CD4-positive, CD25-positive, alpha-beta regulatory T cell (primary cell): ENCODE measurements around the gene HDHD2. TPM values are rescaled to one million over a fixed set of nuclear protein-coding genes. Genes with fewer than 3 reads are reported as not detected.
"Not testable (repeated sequence)": the region's sequence is repeated elsewhere in the genome, so short reads cannot be mapped to it uniquely, and the experiment has no call there.

Source experiments
- ATAC-seq, 2 donors: fragments of 150-1000 bp; cut with Tn5 transposase; one replicate each; pipeline ENCODE4 v1.10.0; 2021; ENCODE audit warnings: low read depth in 2 of 2, moderate number of reproducible peaks in 2 of 2, moderate library complexity in 1 of 2
- DNase-seq, 3 donors: peaks; one replicate each; pipeline versions ENCODE4 v3.0.0 to v3.0.0-alpha.2; 2012 to 2022; ENCODE audit warnings: mixed read lengths in 1 of 3
- H3K27ac ChIP-seq: one replicate; pipeline ENCODE4 v1.7.0; 2013; ENCODE audit warnings: mild to moderate bottlenecking, low read length; ENCODE audit not compliant: insufficient read depth, poor library complexity, severe bottlenecking
- H3K27me3 ChIP-seq: one replicate; pipeline ENCODE4 v1.7.0; 2013; ENCODE audit warnings: low read length; ENCODE audit not compliant: control insufficient read depth, insufficient read depth
- H3K36me3 ChIP-seq: one replicate; pipeline ENCODE4 v1.7.0; 2013; ENCODE audit warnings: mild to moderate bottlenecking, low read length, moderate library complexity; ENCODE audit not compliant: control insufficient read depth, insufficient read depth
- H3K4me1 ChIP-seq: 2 replicates; pipeline ENCODE4 v1.7.0; 2013; ENCODE audit warnings: mild to moderate bottlenecking, low read length; ENCODE audit not compliant: insufficient read depth, control insufficient read depth, poor library complexity, severe bottlenecking
- H3K4me3 ChIP-seq: one replicate; pipeline ENCODE4 v1.7.0; 2013; ENCODE audit warnings: low read depth, mild to moderate bottlenecking, low read length, moderate library complexity
- H3K9me3 ChIP-seq, 2 experiments: 1 replicate in 1 of 2; 2 replicates in 1 of 2; pipeline ENCODE4 v1.7.0; 2013; ENCODE audit warnings: low read length in 2 of 2, mild to moderate bottlenecking in 1 of 2, moderate library complexity in 1 of 2; ENCODE audit not compliant: control insufficient read depth in 2 of 2
- H3K27ac Mint-ChIP-seq, 3 donors: one replicate each; pipeline ENCODE4 v1.8.0; 2020 to 2022; ENCODE audit warnings: mild to moderate bottlenecking in 3 of 3, mixed read lengths in 3 of 3, moderate library complexity in 2 of 3
- H3K27me3 Mint-ChIP-seq: one replicate; pipeline ENCODE4 v1.8.0; 2022; ENCODE audit warnings: mild to moderate bottlenecking, mixed read lengths
- H3K36me3 Mint-ChIP-seq: one replicate; pipeline ENCODE4 v1.8.0; 2020; ENCODE audit warnings: mixed read lengths
- H3K4me1 Mint-ChIP-seq, 4 donors: one replicate each; pipeline ENCODE4 v1.8.0; 2020 to 2022; ENCODE audit warnings: mixed read lengths in 4 of 4, mild to moderate bottlenecking in 1 of 4
- H3K4me3 Mint-ChIP-seq, 4 donors: one replicate each; pipeline ENCODE4 v1.8.0; 2020 to 2022; ENCODE audit warnings: mild to moderate bottlenecking in 4 of 4, mixed read lengths in 4 of 4, moderate library complexity in 3 of 4
- H3K9me3 Mint-ChIP-seq, 7 donors: one replicate each; pipeline ENCODE4 v1.8.0; 2020 to 2022; ENCODE audit warnings: mixed read lengths in 7 of 7, mild to moderate bottlenecking in 3 of 7, moderate library complexity in 2 of 7
- polyA plus RNA-seq, 4 donors: library from polyadenylated mRNA; unstranded; fragments of 300-500 nt; fragmentation: Illumina TruSeq; gene quantifications; one replicate each; pipeline ENCODE4 v1.2.3, GENCODE V29; 2021
- total RNA-seq: library from RNA; stranded (reverse); gene quantifications from one replicate; pipeline ENCODE4 v1.2.3, GENCODE V29; 2022

Gene HDHD2
- total and polyA plus RNA-seq, 5 donors from 2014 or later = 18.7 to 46.7 (median 43.9) TPM

GRCh38 chr18:47166294-47166693 is 16.0 kb upstream of the HDHD2 start:
- no peak overlapping the region for H3K4me3 Mint-ChIP-seq
- no peak overlapping the region for H3K4me3 ChIP-seq
- H3K27ac ChIP-seq = no peak overlapping the region
- no peak for ATAC-seq
- DNase-seq = no peak
- no peaks in the 10 kb centered on the region for H3K27me3 ChIP-seq
- H3K27ac Mint-ChIP-seq = no peak overlapping the region
- H3K36me3 ChIP-seq = no peaks in the 10 kb centered on the region
- H3K9me3 Mint-ChIP-seq = no peaks in the 10 kb centered on the region
- H3K4me1 ChIP-seq = no peaks in the 10 kb centered on the region
- H3K4me1 Mint-ChIP-seq = peaks cover 15 to 40% (median 26%) of the 10 kb centered on the region in 4 donors
- H3K27me3 Mint-ChIP-seq = no peaks in the 10 kb centered on the region
- peaks cover 8% of the 10 kb centered on the region for H3K36me3 Mint-ChIP-seq
- no peaks in the 10 kb centered on the region for H3K9me3 ChIP-seq

- H3K4me3 ChIP-seq = peak overlapping the region; percentile 21
- H3K9me3 ChIP-seq = no peaks in the 10 kb centered on the region
- no peaks in the 10 kb centered on the region for H3K4me1 ChIP-seq
- H3K27me3 ChIP-seq = no peaks in the 10 kb centered on the region
- Mint-ChIP-seq H3K27me3 (no peaks in the 10 kb centered on the region), H3K27ac (no peak overlapping the region), H3K9me3 (no peaks in the 10 kb centered on the region), H3K4me3 (no peak overlapping the region), H3K36me3 (peaks cover 14% of the 10 kb centered on the region), H3K4me1 (peaks cover 15 to 31% (median 20%) of the 10 kb centered on the region in 4 donors)
- peak in 1 of 3 donors; percentile 12 for DNase-seq
- no peaks in the 10 kb centered on the region for H3K36me3 ChIP-seq
- H3K27ac ChIP-seq = no peak overlapping the region
- ATAC-seq = peak in 1 of 2 donors; percentile 43
These were observed 12.9 kb upstream of the HDHD2 start for GRCh38 chr18:47163241-47163640.

GRCh38 chr18:47160256-47160655 is 10.0 kb upstream of the HDHD2 start:
- H3K27me3 Mint-ChIP-seq = no peaks in the 10 kb centered on the region
- peaks cover 19% of the 10 kb centered on the region for H3K36me3 Mint-ChIP-seq
- Histone ChIP-seq H3K27ac (no peak overlapping the region), H3K36me3 (no peaks in the 10 kb centered on the region), H3K4me1 (no peaks in the 10 kb centered on the region), H3K4me3 (no peak overlapping the region), H3K9me3 (no peaks in the 10 kb centered on the region), H3K27me3 (no peaks in the 10 kb centered on the region)
- peaks cover 15 to 26% (median 18%) of the 10 kb centered on the region in 4 donors for H3K4me1 Mint-ChIP-seq
- DNase-seq (no peak), ATAC-seq (no peak)
- H3K9me3 Mint-ChIP-seq = no peaks in the 10 kb centered on the region
- no peak overlapping the region for H3K4me3 Mint-ChIP-seq
- no peak overlapping the region for H3K27ac Mint-ChIP-seq

GRCh38 chr18:47158404-47158803 is 8.1 kb upstream of the HDHD2 start:
- Mint-ChIP-seq H3K36me3 (peaks cover 28% of the 10 kb centered on the region), H3K4me1 (peaks cover 4 to 20% (median 9%) of the 10 kb centered on the region in 4 donors)
- H3K27ac Mint-ChIP-seq, H3K9me3 ChIP-seq, H3K4me3 ChIP-seq, ATAC-seq, H3K27me3 ChIP-seq, H3K27ac ChIP-seq, DNase-seq, H3K4me1 ChIP-seq, H3K9me3 Mint-ChIP-seq, H3K4me3 Mint-ChIP-seq, H3K36me3 ChIP-seq, H3K27me3 Mint-ChIP-seq: not testable (repeated sequence)

GRCh38 chr18:47151439-47151838 is 1.1 kb upstream of the HDHD2 start:
- H3K4me1 Mint-ChIP-seq = peaks cover 13 to 45% (median 38%) of the 10 kb centered on the region in 4 donors
- H3K27ac Mint-ChIP-seq = peak overlapping the region; percentile 96 to 99 (median 99)
- Histone ChIP-seq H3K9me3 (no peaks in the 10 kb centered on the region), H3K4me3 (peak overlapping the region; percentile 94), H3K27me3 (no peaks in the 10 kb centered on the region), H3K27ac (peak overlapping the region; percentile 85), H3K36me3 (peaks cover 7% of the 10 kb centered on the region), H3K4me1 (peaks cover 30% of the 10 kb centered on the region)
- H3K27me3 Mint-ChIP-seq = no peaks in the 10 kb centered on the region
- ATAC-seq (no peak), DNase-seq (no peak)
- peaks cover 0 to 1% (median 0%) of the 10 kb centered on the region in 7 donors for H3K9me3 Mint-ChIP-seq
- peaks cover 22% of the 10 kb centered on the region for H3K36me3 Mint-ChIP-seq
- H3K4me3 Mint-ChIP-seq = peak overlapping the region; percentile 86 to 98 (median 96)

GRCh38 chr18:47150824-47151366 is 595 bp upstream of the HDHD2 start:
- peaks cover 0 to 1% (median 0%) of the 10 kb centered on the region in 7 donors for H3K9me3 Mint-ChIP-seq
- peak overlapping the region; percentile 86 to 98 (median 96) for H3K4me3 Mint-ChIP-seq
- DNase-seq = no peak
- H3K27me3 ChIP-seq = no peaks in the 10 kb centered on the region
- peak overlapping the region; percentile 96 to 99 (median 99) for H3K27ac Mint-ChIP-seq
- peak in 1 of 2 donors; percentile 5 for ATAC-seq
- H3K4me1 Mint-ChIP-seq = peaks cover 13 to 50% (median 41%) of the 10 kb centered on the region in 4 donors
- H3K36me3 Mint-ChIP-seq = peaks cover 16% of the 10 kb centered on the region
- no peaks in the 10 kb centered on the region for H3K27me3 Mint-ChIP-seq
- peaks cover 7% of the 10 kb centered on the region for H3K36me3 ChIP-seq
- H3K9me3 ChIP-seq = no peaks in the 10 kb centered on the region
- peak overlapping the region; percentile 94 for H3K4me3 ChIP-seq
- H3K4me1 ChIP-seq = peaks cover 30% of the 10 kb centered on the region
- peak overlapping the region; percentile 85 for H3K27ac ChIP-seq

- H3K36me3 ChIP-seq = peaks cover 5% of the 10 kb centered on the region
- H3K27me3 ChIP-seq = no peaks in the 10 kb centered on the region
- no peak for DNase-seq
- ATAC-seq = no peak
- H3K4me3 ChIP-seq = peak overlapping the region; percentile 94
- no peaks in the 10 kb centered on the region for H3K27me3 Mint-ChIP-seq
- H3K4me3 Mint-ChIP-seq = peak overlapping the region; percentile 86 to 98 (median 96)
- H3K27ac Mint-ChIP-seq = peak overlapping the region; percentile 96 to 99 (median 99)
- peaks cover 30% of the 10 kb centered on the region for H3K4me1 ChIP-seq
- peak overlapping the region; percentile 85 for H3K27ac ChIP-seq
- peaks cover 26 to 63% (median 52%) of the 10 kb centered on the region in 4 donors for H3K4me1 Mint-ChIP-seq
- peaks cover 7% of the 10 kb centered on the region for H3K36me3 Mint-ChIP-seq
- H3K9me3 ChIP-seq = no peaks in the 10 kb centered on the region
- peaks cover 0 to 3% (median 0%) of the 10 kb centered on the region in 7 donors for H3K9me3 Mint-ChIP-seq
These were observed 757 bp downstream of the HDHD2 start for GRCh38 chr18:47149457-47150028.

GRCh38 chr18:47146206-47146605 is 4.1 kb downstream of the HDHD2 start:
- H3K9me3 Mint-ChIP-seq = peaks cover 0 to 2% (median 0%) of the 10 kb centered on the region in 7 donors
- H3K4me1 ChIP-seq = peaks cover 24% of the 10 kb centered on the region
- peak overlapping the region in 2 of 4 donors; percentile 29 to 33 for H3K4me3 Mint-ChIP-seq
- no peaks in the 10 kb centered on the region for H3K27me3 ChIP-seq
- H3K27me3 Mint-ChIP-seq = no peaks in the 10 kb centered on the region
- peaks cover 16% of the 10 kb centered on the region for H3K36me3 Mint-ChIP-seq
- ATAC-seq = no peak
- H3K27ac Mint-ChIP-seq = no peak overlapping the region
- H3K27ac ChIP-seq = no peak overlapping the region
- no peak for DNase-seq
- H3K4me3 ChIP-seq = no peak overlapping the region
- no peaks in the 10 kb centered on the region for H3K9me3 ChIP-seq
- no peaks in the 10 kb centered on the region for H3K36me3 ChIP-seq
- peaks cover 33 to 75% (median 55%) of the 10 kb centered on the region in 4 donors for H3K4me1 Mint-ChIP-seq
